Measurements from ENCODE around the gene SPTLC1. TPM values are rescaled to one million over a fixed set of nuclear protein-coding genes. Genes with fewer than 3 reads are reported as not detected.
"Not testable (repeated sequence)": the region's sequence is repeated elsewhere in the genome, so short reads cannot be mapped to it uniquely, and the experiment has no call there.

Gene SPTLC1
- total RNA-seq, 1 experiment from 2014 or later: 110 TPM

- DNase-seq (ENCODE audit: extremely low read depth, low read depth): no peak
These were observed 78.8 kb downstream of the SPTLC1 start for GRCh38 chr9:92036411-92036746.

- DNase-seq (ENCODE audit: extremely low read depth, low read depth): no peak
These were observed 79.4 kb downstream of the SPTLC1 start for GRCh38 chr9:92035687-92036410.

GRCh38 chr9:92035146-92035545, 80.1 kb downstream of the SPTLC1 start:
- DNase-seq (ENCODE audit: extremely low read depth, low read depth): no peak

GRCh38 chr9:92033991-92034390, 81.2 kb downstream of the SPTLC1 start:
- no peak for DNase-seq (ENCODE audit: extremely low read depth, low read depth)

GRCh38 chr9:92033307-92033706, 81.9 kb downstream of the SPTLC1 start:
- DNase-seq (ENCODE audit: extremely low read depth, low read depth): no peak

- DNase-seq (ENCODE audit: extremely low read depth, low read depth): no peak
These were observed 82.3 kb downstream of the SPTLC1 start for GRCh38 chr9:92032891-92033290.

- DNase-seq (ENCODE audit: extremely low read depth, low read depth): no peak
These were observed 84.8 kb downstream of the SPTLC1 start for GRCh38 chr9:92030367-92030766.

- DNase-seq (ENCODE audit: extremely low read depth, low read depth): no peak
These were observed 85.7 kb downstream of the SPTLC1 start for GRCh38 chr9:92029553-92029952.

- DNase-seq (ENCODE audit: extremely low read depth, low read depth): no peak
These were observed 88.8 kb downstream of the SPTLC1 start for GRCh38 chr9:92026206-92027002.

GRCh38 chr9:92021785-92022541, 93.2 kb downstream of the SPTLC1 start:
- not testable (repeated sequence) for DNase-seq (ENCODE audit: extremely low read depth, low read depth)

- no peak for DNase-seq (ENCODE audit: extremely low read depth, low read depth)
These were observed 95.6 kb downstream of the SPTLC1 start for GRCh38 chr9:92019658-92020057.

- DNase-seq (ENCODE audit: extremely low read depth, low read depth): no peak
These were observed 104.3 kb downstream of the SPTLC1 start for GRCh38 chr9:92010705-92011536.

- not testable (repeated sequence) for DNase-seq (ENCODE audit: extremely low read depth, low read depth)
These were observed 105.0 kb downstream of the SPTLC1 start for GRCh38 chr9:92010253-92010652.

GRCh38 chr9:92008041-92008440, 107.2 kb downstream of the SPTLC1 start:
- no peak for DNase-seq (ENCODE audit: extremely low read depth, low read depth)

- DNase-seq (ENCODE audit: extremely low read depth, low read depth): no peak
These were observed 111.2 kb downstream of the SPTLC1 start for GRCh38 chr9:92004045-92004392.

- DNase-seq (ENCODE audit: extremely low read depth, low read depth): no peak
These were observed 111.7 kb downstream of the SPTLC1 start for GRCh38 chr9:92003308-92004044.

- not testable (repeated sequence) for DNase-seq (ENCODE audit: extremely low read depth, low read depth)
These were observed 113.3 kb downstream of the SPTLC1 start for GRCh38 chr9:92001948-92002347.

- DNase-seq (ENCODE audit: extremely low read depth, low read depth): no peak
These were observed 114.0 kb downstream of the SPTLC1 start for GRCh38 chr9:92001244-92001643.

GRCh38 chr9:91995000-91995655, 120.1 kb downstream of the SPTLC1 start:
- DNase-seq (ENCODE audit: extremely low read depth, low read depth): no peak

Data from NCI-H460 (cell line).